ENCODE data around the gene HTT. TPM values are rescaled to one million over a fixed set of nuclear protein-coding genes. Genes with fewer than 3 reads are reported as not detected.

HTT gene
- total RNA-seq, 2 experiments from 2014 or later = 54.2 to 56.5 TPM

DNA sequence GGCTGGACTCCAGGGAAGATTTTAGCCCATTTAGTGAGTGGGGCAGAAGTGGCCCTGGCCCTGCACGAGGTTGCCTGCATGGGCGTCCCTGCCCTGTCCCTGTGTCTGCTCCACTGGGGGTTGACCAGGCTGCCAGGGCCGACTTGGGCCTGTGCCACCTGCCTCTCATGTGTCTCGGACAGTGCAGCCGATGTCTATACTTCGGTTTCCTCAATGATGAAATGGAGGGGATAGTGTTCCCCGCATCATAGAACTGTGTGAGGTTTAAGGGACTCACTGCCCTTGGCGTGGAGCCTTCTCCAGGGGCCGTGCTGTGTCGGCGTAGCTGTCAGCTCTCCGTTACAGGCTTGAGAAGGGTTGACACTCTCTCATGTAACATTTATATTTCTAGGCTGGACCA is 147.5 kb downstream of the HTT start:
- ATAC-seq (no peak), DNase-seq (no peak)
- ChIA-PET POLR2A (no interaction called here), CTCF (no interaction called here)
- H3K36me3 Mint-ChIP-seq (ENCODE audit: low read depth) = peaks cover 25% of the 10 kb centered on the region
- H3K9me3 Mint-ChIP-seq = no peaks in the 10 kb centered on the region
- intact Hi-C loops (cut with micrococcal nuclease) = no loop called here
- H3K27me3 Mint-ChIP-seq = no peaks in the 10 kb centered on the region
- H3K4me3 Mint-ChIP-seq = no peak overlapping the region
- no peak overlapping the region for H3K27ac Mint-ChIP-seq
- peaks cover 2% of the 10 kb centered on the region for H3K4me1 Mint-ChIP-seq (ENCODE audit: low read depth)
- TF ChIP-seq, protein P1, sequence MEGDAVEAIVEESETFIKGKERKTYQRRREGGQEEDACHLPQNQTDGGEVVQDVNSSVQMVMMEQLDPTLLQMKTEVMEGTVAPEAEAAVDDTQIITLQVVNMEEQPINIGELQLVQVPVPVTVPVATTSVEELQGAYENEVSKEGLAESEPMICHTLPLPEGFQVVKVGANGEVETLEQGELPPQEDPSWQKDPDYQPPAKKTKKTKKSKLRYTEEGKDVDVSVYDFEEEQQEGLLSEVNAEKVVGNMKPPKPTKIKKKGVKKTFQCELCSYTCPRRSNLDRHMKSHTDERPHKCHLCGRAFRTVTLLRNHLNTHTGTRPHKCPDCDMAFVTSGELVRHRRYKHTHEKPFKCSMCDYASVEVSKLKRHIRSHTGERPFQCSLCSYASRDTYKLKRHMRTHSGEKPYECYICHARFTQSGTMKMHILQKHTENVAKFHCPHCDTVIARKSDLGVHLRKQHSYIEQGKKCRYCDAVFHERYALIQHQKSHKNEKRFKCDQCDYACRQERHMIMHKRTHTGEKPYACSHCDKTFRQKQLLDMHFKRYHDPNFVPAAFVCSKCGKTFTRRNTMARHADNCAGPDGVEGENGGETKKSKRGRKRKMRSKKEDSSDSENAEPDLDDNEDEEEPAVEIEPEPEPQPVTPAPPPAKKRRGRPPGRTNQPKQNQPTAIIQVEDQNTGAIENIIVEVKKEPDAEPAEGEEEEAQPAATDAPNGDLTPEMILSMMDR (IDR thresholded peaks at IDR 0.05) = no peak

DNA sequence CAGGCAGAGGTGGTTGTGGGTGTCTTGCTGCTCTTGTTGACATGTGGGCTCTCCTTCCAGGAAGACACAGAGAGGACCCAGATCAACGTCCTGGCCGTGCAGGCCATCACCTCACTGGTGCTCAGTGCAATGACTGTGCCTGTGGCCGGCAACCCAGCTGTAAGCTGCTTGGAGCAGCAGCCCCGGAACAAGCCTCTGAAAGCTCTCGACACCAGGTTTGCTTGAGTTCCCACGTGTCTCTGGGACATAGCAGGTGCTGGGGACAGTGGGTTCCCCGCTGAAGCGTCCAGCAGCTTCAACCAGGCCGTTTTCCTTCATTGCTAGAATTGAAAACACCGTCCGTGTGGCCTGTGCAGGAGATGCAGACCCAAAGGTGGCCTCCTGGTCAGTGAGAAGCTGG is 148.9 kb downstream of the HTT start:
- no peak for ATAC-seq

DNA sequence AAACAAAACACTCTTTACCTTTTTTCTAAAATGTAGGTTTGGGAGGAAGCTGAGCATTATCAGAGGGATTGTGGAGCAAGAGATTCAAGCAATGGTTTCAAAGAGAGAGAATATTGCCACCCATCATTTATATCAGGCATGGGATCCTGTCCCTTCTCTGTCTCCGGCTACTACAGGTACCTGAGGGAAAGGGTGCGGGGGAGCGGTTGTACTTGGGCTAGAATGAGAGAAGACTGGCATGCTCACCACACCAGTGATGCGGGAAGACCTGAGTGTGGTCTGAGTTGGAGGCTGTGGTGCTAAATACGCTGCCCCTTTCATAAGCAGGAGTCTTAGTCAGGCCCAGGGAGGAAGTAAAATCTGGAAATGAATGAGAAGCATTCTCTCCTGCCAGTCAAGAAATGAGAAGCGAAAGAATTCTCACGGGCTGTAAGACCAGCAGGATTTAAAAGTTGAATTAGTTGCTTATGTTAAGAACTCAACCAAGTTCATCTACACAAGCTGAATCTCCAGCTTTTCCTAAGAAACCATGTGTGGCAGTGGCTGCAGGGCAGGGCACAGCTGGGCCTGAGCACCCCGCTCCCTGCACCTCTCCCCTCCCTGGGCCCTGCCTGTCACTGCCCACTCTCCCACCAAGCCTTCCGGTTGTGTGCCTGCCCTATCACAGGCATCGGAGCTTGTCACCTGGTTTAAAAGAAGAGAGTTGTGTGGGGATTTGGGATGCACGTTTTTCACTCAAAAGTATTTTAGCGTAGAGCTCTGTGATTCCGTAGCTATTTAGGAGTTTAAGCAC is 149.7 kb downstream of the HTT start:
- DNase-seq = no peak
- CTCF ChIA-PET = interaction anchor here (0.7 to 1.6 kb wide), 2 partner anchors 31 to 256 kb away, joined by 3 to 4 read pairs; no protein-coding TSS in a partner anchor
- H3K27ac Mint-ChIP-seq = no peak overlapping the region

More for the DNA sequence above, 148.9 kb downstream of the HTT start:
- CTCF ChIA-PET = no interaction called here
- Mint-ChIP-seq H3K36me3 (ENCODE audit: low read depth) (peaks cover 18% of the 10 kb centered on the region), H3K4me1 (ENCODE audit: low read depth) (peaks cover 2% of the 10 kb centered on the region), H3K27ac (no peak overlapping the region), H3K27me3 (no peaks in the 10 kb centered on the region), H3K9me3 (no peaks in the 10 kb centered on the region), H3K4me3 (no peak overlapping the region)
- DNase-seq = no peak
- intact Hi-C loops (cut with micrococcal nuclease) = no loop called here
- TF ChIP-seq, protein P1 (IDR thresholded peaks at IDR 0.05) = no peak
- POLR2A ChIA-PET = interaction anchor here (1.0 kb wide), 1 partner anchor 26 kb away, joined by 3 read pairs; no protein-coding TSS in a partner anchor

DNA sequence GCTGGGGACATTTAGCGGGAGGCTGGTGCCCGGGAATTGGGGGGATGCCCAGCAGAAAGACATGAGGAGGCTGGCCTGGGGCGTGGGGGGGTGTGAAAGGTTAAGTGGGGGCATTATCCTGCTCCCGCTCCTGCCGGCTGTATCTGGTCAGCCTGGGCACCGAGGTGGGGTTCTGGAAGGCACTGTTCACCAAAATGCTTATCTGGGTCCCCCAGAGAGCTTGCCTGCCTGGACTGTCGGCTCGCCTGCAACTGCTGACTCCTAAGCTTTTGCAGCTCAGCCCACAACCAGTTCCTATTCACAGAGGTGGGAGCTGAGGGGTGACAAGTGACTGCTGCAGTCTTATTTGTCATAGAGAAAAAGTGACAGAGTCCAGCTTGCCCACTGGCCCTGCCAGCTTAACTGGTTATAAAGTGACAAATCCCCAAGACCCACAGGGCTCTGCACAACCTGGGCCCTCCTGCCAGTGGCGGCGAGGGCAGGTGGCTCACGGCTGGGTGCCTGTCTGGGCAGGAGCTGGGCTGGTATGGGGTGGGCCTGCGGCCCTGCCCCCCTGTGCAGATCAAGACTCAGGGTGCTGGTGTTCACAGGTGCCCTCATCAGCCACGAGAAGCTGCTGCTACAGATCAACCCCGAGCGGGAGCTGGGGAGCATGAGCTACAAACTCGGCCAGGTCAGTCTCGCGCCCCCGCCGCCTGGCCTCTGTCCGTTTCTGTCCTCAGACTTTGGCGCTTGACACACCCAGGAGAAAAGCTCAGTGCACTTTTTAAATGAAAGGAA is 150.8 kb downstream of the HTT start:
- Mint-ChIP-seq H3K9me3 (no peaks in the 10 kb centered on the region), H3K4me1 (ENCODE audit: low read depth) (no peaks in the 10 kb centered on the region), H3K36me3 (ENCODE audit: low read depth) (peaks cover 23% of the 10 kb centered on the region), H3K27me3 (no peaks in the 10 kb centered on the region), H3K27ac (no peak overlapping the region), H3K4me3 (no peak overlapping the region)
- intact Hi-C loops (cut with micrococcal nuclease) = no loop called here
- POLR2A ChIA-PET = no interaction called here
- DNase-seq (no peak), ATAC-seq (no peak)
- CTCF ChIA-PET = interaction anchor here (1.3 to 1.6 kb wide), 2 partner anchors 32 to 80 kb away, joined by 3 to 4 read pairs; no protein-coding TSS in a partner anchor
- TF ChIP-seq, protein P1 (IDR thresholded peaks at IDR 0.05) = no peak

More for the DNA sequence above, 149.7 kb downstream of the HTT start:
- no peak for ATAC-seq
- intact Hi-C loops (cut with micrococcal nuclease) = no loop called here
- Mint-ChIP-seq H3K4me1 (ENCODE audit: low read depth) (peaks cover 2% of the 10 kb centered on the region), H3K4me3 (no peak overlapping the region), H3K36me3 (ENCODE audit: low read depth) (peaks cover 16% of the 10 kb centered on the region), H3K9me3 (no peaks in the 10 kb centered on the region), H3K27me3 (no peaks in the 10 kb centered on the region)
- TF ChIP-seq, protein P1 (IDR thresholded peaks at IDR 0.05) = no peak
- POLR2A ChIA-PET = interaction anchor here (1.0 kb wide), 1 partner anchor 27 kb away, joined by 3 read pairs; no protein-coding TSS in a partner anchor
